BLaER1 treated with 17β-estradiol and CSF1 and Interleukin-3, amounts not matched to agents 10 nM and 100 nM (cell line): ENCODE results near the gene AP2A2.

Experiments
- H3K27ac ChIP-seq, 11 experiments: shearing (Covaris generic); formaldehyde crosslinking; 2 replicates each; pipeline ENCODE4 v1.8.1; 2022
- H3K27me3 ChIP-seq, 11 experiments: shearing (Covaris generic); formaldehyde crosslinking; 2 replicates each; pipeline ENCODE4 v1.8.1; 2022
- H3K36me3 ChIP-seq, 11 experiments: shearing (Covaris generic); formaldehyde crosslinking; 2 replicates each; pipeline ENCODE4 v1.8.1; 2022
- H3K4me1 ChIP-seq, 10 experiments: shearing (Covaris generic); formaldehyde crosslinking; 2 replicates each; pipeline ENCODE4 v1.8.1; 2022
- H3K4me2 ChIP-seq, 11 experiments: shearing (Covaris generic); formaldehyde crosslinking; 2 replicates each; pipeline ENCODE4 v1.8.1; 2022
- H3K4me3 ChIP-seq, 10 experiments: shearing (Covaris generic); formaldehyde crosslinking; 2 replicates each; pipeline ENCODE4 v1.8.1; 2022
- H3K9ac ChIP-seq, 11 experiments: shearing (Covaris generic); formaldehyde crosslinking; 2 replicates each; pipeline ENCODE4 v1.8.1; 2022
- H3K9me3 ChIP-seq, 11 experiments: shearing (Covaris generic); formaldehyde crosslinking; replicated peaks in 1 of 11; 2 replicates each; pipeline ENCODE4 v1.8.1; 2022
- H4K20me1 ChIP-seq, 11 experiments: shearing (Covaris generic); formaldehyde crosslinking; 2 replicates each; pipeline ENCODE4 v1.8.1; 2022
- Cebpa-rat ChIP-seq, 11 experiments: shearing (Covaris generic); IDR thresholded peaks; 2 replicates each; pipeline ENCODE4 v1.8.1; 2022

Gene AP2A2

GRCh38 chr11:1053121-1053901 is 127.6 kb downstream of the AP2A2 start:
- Histone ChIP-seq H3K27ac (no peak overlapping the region), H3K27me3 (no peaks in the 10 kb centered on the region), H3K9me3 (no peaks in the 10 kb centered on the region), H3K4me3 (no peak overlapping the region), H3K36me3 (no peaks in the 10 kb centered on the region), H3K4me2 (peak overlapping the region in 9 of 11 experiments; percentile 15 to 89 (median 82); a peak in 15 of 22 replicates), H4K20me1 (peaks cover 0 to 24% (median 0%) of the 10 kb centered on the region in 11 experiments; a peak in 2 of 22 replicates), H3K4me1 (peaks cover 49 to 92% (median 88%) of the 10 kb centered on the region in 10 experiments), H3K9ac (peak overlapping the region in 2 of 11 experiments; percentile 16 to 24; a peak in 2 of 22 replicates)
- no peak for TF ChIP-seq Cebpa-rat (IDR thresholded peaks at IDR 0.05)

GRCh38 chr11:1054143-1055108 is 128.8 kb downstream of the AP2A2 start:
- TF ChIP-seq Cebpa-rat (IDR thresholded peaks at IDR 0.05), result no peak

GRCh38 chr11:1055109-1055703 is 129.5 kb downstream of the AP2A2 start:
- TF ChIP-seq Cebpa-rat (IDR thresholded peaks at IDR 0.05), result no peak
- H3K9me3 ChIP-seq, result no peaks in the 10 kb centered on the region
- H3K36me3 ChIP-seq, result no peaks in the 10 kb centered on the region
- no peaks in the 10 kb centered on the region for H3K27me3 ChIP-seq
- no peak overlapping the region for H3K27ac ChIP-seq
- H3K4me1 ChIP-seq, result peaks cover 36 to 73% (median 69%) of the 10 kb centered on the region in 10 experiments
- peak overlapping the region; percentile 68 to 90 (median 82); a peak in 19 of 22 replicates for H3K4me2 ChIP-seq
- no peak overlapping the region for H3K4me3 ChIP-seq
- H4K20me1 ChIP-seq, result peaks cover 0 to 17% (median 0%) of the 10 kb centered on the region in 11 experiments; a peak in 2 of 22 replicates
- peak overlapping the region in 2 of 11 experiments; percentile 22 to 47; a peak in 2 of 22 replicates for H3K9ac ChIP-seq

More at GRCh38 chr11:1054143-1055108, 128.8 kb downstream of the AP2A2 start:
- Histone ChIP-seq H3K9ac (peak overlapping the region in 2 of 11 experiments; percentile 9 to 41; a peak in 2 of 22 replicates), H3K4me3 (no peak overlapping the region), H3K4me2 (peak overlapping the region in 9 of 11 experiments; percentile 68 to 89 (median 82); a peak in 16 of 22 replicates), H3K4me1 (peaks cover 44 to 81% (median 77%) of the 10 kb centered on the region in 10 experiments), H4K20me1 (peaks cover 0 to 24% (median 0%) of the 10 kb centered on the region in 11 experiments; a peak in 2 of 22 replicates), H3K9me3 (no peaks in the 10 kb centered on the region), H3K27me3 (no peaks in the 10 kb centered on the region), H3K27ac (no peak overlapping the region), H3K36me3 (no peaks in the 10 kb centered on the region)

GRCh38 chr11:1055990-1056771 is 130.5 kb downstream of the AP2A2 start:
- Histone ChIP-seq H3K9ac (peak overlapping the region in 2 of 11 experiments; percentile 18 to 47; a peak in 1 of 22 replicates), H3K36me3 (no peaks in the 10 kb centered on the region), H3K4me3 (no peak overlapping the region), H3K9me3 (no peaks in the 10 kb centered on the region), H3K4me2 (peak overlapping the region; percentile 68 to 90 (median 82)), H4K20me1 (peaks cover 0 to 12% (median 0%) of the 10 kb centered on the region in 11 experiments; a peak in 2 of 22 replicates), H3K27me3 (no peaks in the 10 kb centered on the region), H3K27ac (peak overlapping the region in 1 of 11 experiments; percentile 34; a peak in 2 of 22 replicates), H3K4me1 (peaks cover 28 to 63% (median 60%) of the 10 kb centered on the region in 10 experiments)
- TF ChIP-seq Cebpa-rat (IDR thresholded peaks at IDR 0.05), result no peak

GRCh38 chr11:1057806-1058205 is 132.1 kb downstream of the AP2A2 start:
- Histone ChIP-seq H3K9ac (no peak overlapping the region), H3K4me3 (no peak overlapping the region), H4K20me1 (peaks cover 0 to 6% (median 0%) of the 10 kb centered on the region in 11 experiments; a peak in 2 of 22 replicates), H3K4me2 (no peak overlapping the region), H3K27me3 (peaks cover 0 to 4% (median 0%) of the 10 kb centered on the region in 11 experiments; a peak in 2 of 22 replicates), H3K36me3 (no peaks in the 10 kb centered on the region), H3K4me1 (peaks cover 23 to 54% (median 44%) of the 10 kb centered on the region in 10 experiments), H3K9me3 (peaks cover 7 to 10% (median 8%) of the 10 kb centered on the region in 11 experiments; a peak in 17 of 22 replicates), H3K27ac (no peak overlapping the region)
- no peak for TF ChIP-seq Cebpa-rat (IDR thresholded peaks at IDR 0.05)

- Histone ChIP-seq H3K4me1 (peaks cover 31 to 51% (median 38%) of the 10 kb centered on the region in 10 experiments), H3K9ac (no peak overlapping the region), H4K20me1 (peaks cover 0 to 1% (median 0%) of the 10 kb centered on the region in 11 experiments; a peak in 2 of 22 replicates), H3K36me3 (no peaks in the 10 kb centered on the region), H3K4me2 (no peak overlapping the region), H3K27ac (no peak overlapping the region), H3K9me3 (peaks cover 7 to 10% (median 8%) of the 10 kb centered on the region in 11 experiments; a peak in 17 of 22 replicates), H3K27me3 (peaks cover 0 to 4% (median 0%) of the 10 kb centered on the region in 11 experiments; a peak in 2 of 22 replicates), H3K4me3 (no peak overlapping the region)
- TF ChIP-seq Cebpa-rat (IDR thresholded peaks at IDR 0.05), result no peak
These were observed 134.1 kb downstream of the AP2A2 start for GRCh38 chr11:1059759-1060158.

GRCh38 chr11:1060410-1060809 is 134.7 kb downstream of the AP2A2 start:
- Histone ChIP-seq H3K27ac (no peak overlapping the region), H4K20me1 (no peaks in the 10 kb centered on the region; a peak in 1 of 22 replicates), H3K9ac (no peak overlapping the region), H3K4me1 (peaks cover 24 to 44% (median 31%) of the 10 kb centered on the region in 10 experiments), H3K4me3 (no peak overlapping the region), H3K9me3 (peaks cover 7 to 10% (median 8%) of the 10 kb centered on the region in 11 experiments; a peak in 17 of 22 replicates), H3K36me3 (no peaks in the 10 kb centered on the region), H3K4me2 (no peak overlapping the region), H3K27me3 (peaks cover 0 to 4% (median 0%) of the 10 kb centered on the region in 11 experiments; a peak in 2 of 22 replicates)
- TF ChIP-seq Cebpa-rat (IDR thresholded peaks at IDR 0.05), result no peak
